ENCODE results near the gene MKRN1.
"Not testable (repeated sequence)": the region's sequence is repeated elsewhere in the genome, so short reads cannot be mapped to it uniquely, and the experiment has no call there.

Gene MKRN1

GRCh38 chr7:140479062-140479738 lies at the start of gene MKRN1:
Gene MKRN1, minus strand, starts transcription at chr7:140479505. Its CDS starts 161 bp downstream, at chr7:140479344.
- DNase-seq: peak; percentile 96

DNA sequence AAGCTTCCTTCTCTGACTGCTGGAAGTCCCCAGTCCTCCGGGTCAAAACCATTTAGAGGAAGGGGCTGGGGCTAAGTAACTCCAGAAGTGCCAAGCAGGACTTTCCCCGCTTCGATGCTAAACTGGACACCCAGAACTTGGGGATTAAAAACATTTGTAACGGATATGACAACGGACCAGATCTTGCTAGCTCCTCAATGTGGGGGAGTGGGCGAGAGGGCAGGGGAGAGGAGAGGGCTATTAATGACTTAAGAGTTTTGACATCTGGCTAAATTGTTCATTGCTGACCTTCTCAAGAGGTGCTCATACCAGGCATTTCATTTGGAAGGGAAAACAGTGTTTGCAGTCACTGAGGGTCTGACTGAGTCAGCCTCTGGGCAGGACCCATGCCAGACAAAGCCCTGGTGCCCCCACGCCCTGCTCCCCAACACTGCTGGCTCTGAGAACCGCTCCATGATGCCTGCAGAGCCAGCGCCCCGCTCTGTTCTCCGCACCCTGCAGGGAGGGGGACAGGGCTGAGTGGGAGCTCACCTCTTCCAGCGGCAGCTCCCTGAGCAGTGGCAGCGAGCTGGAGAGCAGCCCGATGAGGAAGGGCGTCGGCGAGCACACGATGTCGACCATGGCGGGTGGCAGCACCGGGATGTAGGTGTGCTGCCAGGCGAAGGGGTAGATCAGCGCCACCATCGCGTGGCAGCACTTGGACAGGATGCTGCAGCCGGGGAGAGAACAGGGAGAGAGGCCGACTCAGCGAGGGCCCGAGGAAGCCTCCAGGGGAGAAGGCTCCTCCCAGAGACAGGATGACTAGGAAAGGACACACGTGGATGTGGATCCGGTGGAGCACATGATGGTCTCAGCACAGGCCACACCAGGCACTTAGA lies 47.7 kb upstream of the MKRN1 start:
- DNase-seq: no peak

DNA sequence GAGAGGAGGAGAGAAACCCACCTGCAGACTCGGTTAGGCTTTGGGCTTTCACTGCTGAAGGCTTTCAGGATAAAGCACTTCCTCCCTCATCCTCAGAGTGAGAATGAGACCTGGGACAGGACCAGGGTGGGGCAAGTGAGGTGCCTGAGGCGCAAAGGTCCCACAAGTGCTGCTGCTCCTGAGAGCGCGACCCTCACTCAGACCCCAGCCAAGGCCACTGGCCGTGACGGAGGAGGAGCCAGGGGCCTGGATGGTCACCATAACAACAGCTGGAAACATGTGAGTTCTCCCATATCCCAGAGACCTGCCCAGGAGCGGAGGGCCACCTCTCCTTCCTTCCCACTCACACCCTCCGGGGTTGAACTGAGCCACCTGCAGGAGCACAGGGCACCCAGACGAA lies 46.9 kb upstream of the MKRN1 start:
- DNase-seq: no peak

- DNase-seq: peak; percentile 43
These were observed 46.4 kb upstream of the MKRN1 start for GRCh38 chr7:140525743-140526142.

- no peak for DNase-seq
These were observed 42.1 kb upstream of the MKRN1 start for GRCh38 chr7:140521421-140521820.

DNA sequence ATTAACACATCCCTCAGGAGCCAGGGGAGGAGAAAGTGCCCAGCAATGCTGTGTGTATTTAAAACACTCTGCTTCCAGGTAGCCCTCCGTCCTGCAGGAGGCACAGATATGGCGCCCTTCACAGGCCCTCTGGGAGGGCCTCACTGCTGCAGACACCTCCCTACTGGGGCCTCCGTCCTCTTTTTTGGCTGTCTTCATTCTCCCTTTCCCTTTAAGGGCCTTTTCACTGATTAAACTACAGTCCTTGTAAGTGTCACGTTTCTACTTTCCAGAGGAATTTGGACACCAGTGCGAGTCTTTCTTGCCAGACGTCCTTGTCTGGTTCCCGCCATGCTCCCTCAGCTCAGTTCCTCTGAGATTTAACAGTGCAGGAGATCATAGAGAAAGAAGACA lies 39.7 kb upstream of the MKRN1 start:
- no peak for DNase-seq

GRCh38 chr7:140518370-140519006 lies 39.2 kb upstream of the MKRN1 start:
- no peak for DNase-seq

DNA sequence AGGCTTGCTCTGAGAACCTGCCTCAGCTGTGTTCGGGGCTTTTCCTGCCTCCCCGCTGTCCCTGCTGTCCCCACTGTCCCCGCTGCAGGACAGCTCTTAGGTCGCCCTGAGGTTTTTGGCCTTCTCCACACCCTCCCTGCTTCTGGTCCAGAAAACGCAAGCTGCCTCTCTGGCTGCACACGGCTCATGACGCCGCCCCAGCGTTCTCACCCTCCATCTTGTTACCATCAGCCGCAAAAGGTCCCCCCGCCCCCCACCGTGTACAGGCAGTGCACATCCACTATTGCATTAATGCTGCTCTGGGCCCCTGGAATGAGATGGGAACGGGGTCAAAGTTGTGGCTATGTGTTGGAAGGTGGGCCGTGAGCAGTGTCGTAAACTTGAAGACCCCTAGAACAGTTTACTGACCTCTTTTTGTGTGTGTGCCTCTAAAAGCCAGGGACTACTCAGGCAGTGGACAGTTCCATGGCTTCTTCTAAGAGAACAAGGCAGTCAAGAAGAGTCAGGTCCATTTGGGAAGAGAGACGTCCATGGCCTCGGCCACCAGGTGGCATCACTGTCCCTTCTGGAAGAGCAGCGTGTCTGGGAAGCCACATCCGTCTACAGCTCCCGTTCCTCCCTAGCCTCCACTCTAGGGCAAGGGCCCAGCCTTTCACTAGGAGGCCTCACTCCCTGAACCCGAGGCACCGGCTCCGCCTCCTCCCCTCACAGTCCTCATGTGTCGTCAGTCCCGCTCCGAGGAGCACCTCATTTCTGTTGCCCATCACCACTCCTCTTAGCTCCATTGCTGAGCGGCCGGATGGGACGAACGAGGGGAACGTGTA lies 38.5 kb upstream of the MKRN1 start:
- peak; percentile 87 for DNase-seq

GRCh38 chr7:140512317-140513000 lies 33.2 kb upstream of the MKRN1 start:
- peak; percentile 92 for DNase-seq

DNA sequence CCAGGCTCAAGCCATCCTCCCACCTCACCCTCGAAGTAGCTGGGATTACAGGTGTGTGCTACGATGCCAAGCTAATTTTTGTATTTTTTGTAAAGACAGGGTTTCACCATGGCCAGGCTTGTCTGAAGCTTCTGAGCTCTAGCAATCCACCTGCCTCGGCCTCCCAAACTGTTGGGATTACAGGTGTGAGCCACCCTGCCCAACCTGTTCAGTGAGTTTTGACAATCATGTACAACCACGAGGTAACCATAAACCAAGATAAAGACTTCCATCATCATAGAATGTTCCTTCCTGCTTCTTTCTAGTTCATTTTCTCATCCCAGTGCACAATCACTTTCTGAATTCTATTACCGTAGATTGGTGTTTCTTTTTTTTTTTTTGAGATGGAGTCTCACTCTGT lies 30.5 kb upstream of the MKRN1 start:
- no peak for DNase-seq

DNA sequence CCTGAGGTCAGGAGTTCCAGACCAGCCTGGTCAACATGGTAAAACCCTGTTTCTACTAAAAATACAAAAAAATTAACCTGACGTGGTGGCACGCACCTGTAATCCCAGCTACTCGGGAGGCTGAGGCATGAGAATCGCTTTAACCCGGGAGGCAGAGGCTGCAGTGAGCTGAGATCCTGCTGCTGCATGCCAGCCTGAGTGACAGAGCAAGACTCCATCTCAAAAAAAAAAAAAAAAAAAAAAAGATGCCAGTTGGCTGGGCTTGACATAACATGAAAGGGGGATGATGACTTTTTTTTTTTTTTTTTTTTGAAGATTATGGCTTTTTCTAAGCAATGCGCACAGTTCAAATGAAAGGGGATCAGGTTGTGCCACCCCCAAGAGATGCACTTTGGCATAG lies 28.3 kb upstream of the MKRN1 start:
- DNase-seq: not testable (repeated sequence)

- peak; percentile 76 for DNase-seq
These were observed 27.6 kb upstream of the MKRN1 start for GRCh38 chr7:140506788-140507464.

- peak; percentile 85 for DNase-seq
These were observed 22.7 kb upstream of the MKRN1 start for GRCh38 chr7:140501966-140502365.

GRCh38 chr7:140497807-140498206 lies 18.5 kb upstream of the MKRN1 start:
- not testable (repeated sequence) for DNase-seq

DNA sequence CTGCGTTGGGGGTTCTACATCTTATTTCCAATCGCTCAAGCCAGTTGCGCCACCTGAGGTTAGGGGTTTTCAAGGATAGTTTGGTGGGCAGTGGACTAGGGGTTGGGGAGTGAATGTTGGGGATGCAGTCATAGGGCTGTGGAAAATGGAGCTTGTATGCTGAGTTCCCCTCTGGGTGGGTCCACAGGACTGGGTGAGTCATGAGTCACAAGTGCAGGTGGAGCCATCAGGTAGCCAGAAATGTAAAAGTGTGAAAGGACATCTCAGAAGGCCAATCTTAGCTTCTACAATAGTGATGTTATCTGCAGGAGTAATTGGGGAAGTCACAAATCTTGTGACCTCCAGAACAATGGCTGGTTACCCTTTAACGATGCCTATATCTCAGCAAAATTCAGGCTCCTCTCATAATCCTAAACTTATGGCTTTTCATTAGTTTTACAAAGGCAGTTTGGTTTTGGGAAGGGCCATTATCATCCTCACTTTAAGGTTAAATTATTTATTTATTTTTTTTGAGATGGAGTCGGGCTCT lies 18.0 kb upstream of the MKRN1 start:
- no peak for DNase-seq

- DNase-seq: no peak
These were observed 16.3 kb upstream of the MKRN1 start for GRCh38 chr7:140495514-140496097.

GRCh38 chr7:140494867-140495266 lies 15.6 kb upstream of the MKRN1 start:
- DNase-seq: no peak

DNA sequence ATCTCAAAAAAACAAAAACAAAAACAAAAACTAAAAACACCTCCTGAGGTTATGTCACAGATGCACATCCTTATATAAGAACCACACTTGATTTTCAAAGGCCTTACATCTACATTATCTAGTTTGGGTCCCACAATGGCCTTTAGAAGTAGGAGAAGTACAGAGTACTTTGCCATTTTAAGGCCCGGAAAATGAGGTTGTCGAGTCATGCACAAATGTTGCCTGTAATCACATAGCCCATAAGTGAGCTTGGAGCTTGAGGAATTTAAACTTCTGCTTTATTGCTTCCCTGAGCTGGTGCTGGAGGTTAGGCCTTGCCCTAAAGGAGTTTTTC lies 9.7 kb upstream of the MKRN1 start:
- no peak for DNase-seq

GRCh38 chr7:140485500-140486265 lies 6.4 kb upstream of the MKRN1 start:
- no peak for DNase-seq

- DNase-seq: no peak
These were observed 5.7 kb upstream of the MKRN1 start for GRCh38 chr7:140484951-140485499.

Measured in hematopoietic multipotent progenitor cell treated with erythropoietin and hydrocortisone succinate and interleukin-3 and kit ligand, for 8 days (in vitro differentiated cells).